Measurements from ENCODE around the gene C8B.

- no peak for TF ChIP-seq ZBTB7A (IDR thresholded peaks at IDR 0.05; ENCODE audit: low read depth)
- TF ChIP-seq RAD21 (IDR thresholded peaks at IDR 0.05; ENCODE audit: low read depth) = no peak
- TF ChIP-seq TAF1 (IDR thresholded peaks at IDR 0.05; ENCODE audit: low read depth) = no peak
- no peak for TF ChIP-seq REST (IDR thresholded peaks at IDR 0.05; ENCODE audit: low read depth)
- TF ChIP-seq MAX (IDR thresholded peaks at IDR 0.05) = no peak
- TF ChIP-seq CREB1 (IDR thresholded peaks at IDR 0.05; ENCODE audit: low read depth) = no peak
- TF ChIP-seq YY1 (IDR thresholded peaks at IDR 0.05; ENCODE audit: low read depth) = no peak
- TF ChIP-seq FOXM1 (IDR thresholded peaks at IDR 0.05; ENCODE audit: borderline replicate concordance, low read depth) = no peak
- no peak for TF ChIP-seq NFIC (IDR thresholded peaks at IDR 0.05)
- TF ChIP-seq EGR1 (IDR thresholded peaks at IDR 0.05) = no peak
- TF ChIP-seq CEBPB (IDR thresholded peaks at IDR 0.05) = no peak
These were observed 20.0 kb upstream of the C8B start for GRCh38 chr1:56985857-56986256.

Measured in Ishikawa (cell line).